GM12878 (cell line): ENCODE data around the gene VCPKMT. TPM values are rescaled to one million over a fixed set of nuclear protein-coding genes. Genes with fewer than 3 reads are reported as not detected.

Experiments used
- ATAC-seq: fragments of 200-7000 bp; cut with Tn5 transposase; 3 replicates; pipeline ENCODE4 v1.9.1; 2020; ENCODE audit warnings: mild to moderate bottlenecking, moderate library complexity
- BruUV-seq: library from RNA; stranded (reverse); fragments of 400-500 nt; replicated peaks from 2 replicates; lab custom pipeline; 2021; lab: Mats Ljungman, UMichigan
- CTCF ChIA-PET: fragments of 300-600 bp; sonication (Branson Sonifier 250); formaldehyde crosslinking; extraction: SDS; loops from one replicate; lab custom pipeline; 2021; ENCODE audit warnings: inconsistent platforms; lab: Yijun Ruan, JAX
- POLR2A ChIA-PET: fragments of 350-600 bp; formaldehyde crosslinking; extraction: SDS; loops from one replicate; lab custom pipeline; 2021; ENCODE audit warnings: inconsistent platforms; lab: Charles Lee
- RAD21 ChIA-PET: fragments of 300-600 bp; sonication (Branson Sonifier 250); formaldehyde crosslinking; loops from one replicate; lab custom pipeline; 2023; ENCODE audit warnings: antibody characterized with exemption; ENCODE audit not compliant: unreplicated experiment; lab: Charles Lee
- SMC1A ChIA-PET: fragments of 300-600 bp; sonication (Branson Sonifier 250); formaldehyde crosslinking; loops from one replicate; lab custom pipeline; 2023; ENCODE audit not compliant: unreplicated experiment, uncharacterized antibody; lab: Charles Lee
- DNase-seq: peaks from one replicate; pipeline ENCODE4 v3.0.0-alpha.2; 2011; ENCODE audit warnings: low read depth, low spot score
- FAIRE-seq: peaks from 3 replicates; lab custom pipeline; 2011; peaks lifted over from hg19 to GRCh38; lab: Jason Lieb, UNC
- H2AFZ ChIP-seq: 2 replicates; pipeline ENCODE4 v1.6.0; 2011; ENCODE audit warnings: low read depth, low read length, control low read depth; ENCODE audit not compliant: control insufficient read depth
- H3K27ac ChIP-seq: 2 replicates; pipeline ENCODE4 v1.5.1; 2011; ENCODE audit warnings: control low read depth; ENCODE audit not compliant: control insufficient read depth, insufficient read depth
- H3K27me3 ChIP-seq, 2 experiments: replicated peaks in 1 of 2; 2 replicates each; pipeline versions ENCODE4 v1.6.0 to v1.6.1; 2011; ENCODE audit warnings: low read length in 1 of 2; ENCODE audit not compliant: control insufficient read depth in 2 of 2, insufficient read depth in 2 of 2
- H3K36me3 ChIP-seq, 2 experiments: 2 replicates each; pipeline ENCODE4 v1.5.1; 2011; ENCODE audit warnings: low read length in 1 of 2; ENCODE audit not compliant: control insufficient read depth in 2 of 2, insufficient read depth in 2 of 2
- H3K4me1 ChIP-seq: 2 replicates; pipeline ENCODE4 v1.6.1; 2011; ENCODE audit warnings: mild to moderate bottlenecking, low read length, moderate library complexity, mixed read lengths; ENCODE audit not compliant: control insufficient read depth, insufficient read depth
- H3K4me2 ChIP-seq: 2 replicates; pipeline ENCODE4 v1.6.0; 2011; ENCODE audit warnings: control low read depth; ENCODE audit not compliant: control insufficient read depth, insufficient read depth
- H3K4me3 ChIP-seq: fragments of 200-600 bp; sonication (generic); 2 replicates; pipeline ENCODE4 v1.5.1; 2016
- H3K79me2 ChIP-seq: 2 replicates; pipeline ENCODE4 v1.6.0; 2011; ENCODE audit warnings: low read length; ENCODE audit not compliant: control insufficient read depth, insufficient read depth
- H3K9ac ChIP-seq: 2 replicates; pipeline ENCODE4 v1.8.0; 2011; ENCODE audit warnings: low read length, control low read depth, mixed read lengths; ENCODE audit not compliant: control insufficient read depth, insufficient read depth
- H3K9me3 ChIP-seq: replicated peaks from 3 replicates; pipeline ENCODE4 v1.5.1; 2011; ENCODE audit warnings: mild to moderate bottlenecking, low read length; ENCODE audit not compliant: control insufficient read depth, insufficient read depth
- H4K20me1 ChIP-seq: 2 replicates; pipeline ENCODE4 v1.6.0; 2011; ENCODE audit not compliant: control insufficient read depth, insufficient read depth
- CREB1 ChIP-seq: IDR thresholded peaks from 2 replicates; pipeline ENCODE4 v1.6.1; 2012; ENCODE audit warnings: low read depth, mild to moderate bottlenecking, inconsistent platforms
- FOS ChIP-seq: IDR thresholded peaks from 3 replicates; pipeline ENCODE4 v1.6.1; 2011; ENCODE audit warnings: borderline replicate concordance; ENCODE audit not compliant: insufficient read length; ENCODE audit errors: extremely low read depth
- LARP7 ChIP-seq: fragments of 450-650 bp; IDR thresholded peaks from 2 replicates; pipeline ENCODE4 v1.6.1; 2017; ENCODE audit warnings: mild to moderate bottlenecking
- NKRF ChIP-seq: fragments of 450-650 bp; conservative IDR thresholded peaks from 2 replicates; pipeline ENCODE4 v1.6.1; 2017; ENCODE audit warnings: mild to moderate bottlenecking, moderate library complexity
- TCF7 ChIP-seq: IDR thresholded peaks from 2 replicates; pipeline ENCODE4 v1.6.1; 2014; ENCODE audit warnings: antibody characterized with exemption, borderline replicate concordance
- ZZZ3 ChIP-seq: IDR thresholded peaks from 2 replicates; pipeline ENCODE4 v1.6.1; 2011; ENCODE audit warnings: low read depth; ENCODE audit not compliant: control insufficient read depth, insufficient read length
- WGBS: methylation state at CpG from one replicate; pipeline ENCODE4 v1.1.6; 2016; ENCODE audit warnings: low lambda C conversion rate; ENCODE audit not compliant: insufficient replicate concordance, insufficient coverage; ENCODE audit errors: missing lambda C conversion rate; 5-methylcytosine and 5-hydroxymethylcytosine counted together
- in situ Hi-C: fragments of 300-500 bp; cut with MboI; formaldehyde crosslinking; loops from 9 replicates; pipeline ENCODE4 v1.14.3; 2018; ENCODE audit warnings: mixed read lengths
- intact Hi-C: fragments of 100-400 bp; cut with micrococcal nuclease; formaldehyde crosslinking; loops from one replicate; pipeline ENCODE4 v1.14.2; 2022; ENCODE audit not compliant: unreplicated experiment
- polyA plus RNA-seq, 11 experiments: library from polyadenylated mRNA; depleted of rRNA in 4 of 11; unstranded in 6 of 11; stranded (reverse) in 5 of 11; fragments of >200 nt; fragmentation: Nextera tagmentation in 4 of 11; fragmentation: Illumina TruSeq in 1 of 11; extraction: Ambion mirVana in 4 of 11; extraction: Trizol in 1 of 11; gene quantifications; 1 replicate in 1 of 11; 2 replicates in 10 of 11; pipeline versions ENCODE4 v1.2.1 to v1.2.3, GENCODE V29; 2011 to 2016; ENCODE audit warnings: inconsistent platforms in 2 of 11, missing spikeins in 2 of 11, low read depth in 1 of 11
- total RNA-seq, 4 experiments: library from RNA; depleted of rRNA in 3 of 4; stranded (reverse); fragments of >200 nt in 3 of 4; fragmentation: Illumina TruSeq in 1 of 4; extraction: Trizol in 1 of 4; gene quantifications; 2 replicates each; pipeline versions ENCODE4 v1.2.1 to v1.2.3, GENCODE V29; 2013 to 2021

The VCPKMT gene
- total and polyA plus RNA-seq, 10 of the 15 experiments (the other 5 are each of a cell fraction or from before 2014, with no cell fraction given), result 8.5 to 18.4 (median 12.8) TPM

- no peak for ATAC-seq
- Histone ChIP-seq H3K4me2 (no peak overlapping the region), H3K79me2 (no peaks in the 10 kb centered on the region), H2AFZ (no peak overlapping the region), H3K9ac (no peak overlapping the region), H3K36me3 (no peaks in the 10 kb centered on the region; a peak in 1 of 4 replicates), H3K4me3 (no peak overlapping the region), H3K27me3 (no peaks in the 10 kb centered on the region), H3K9me3 (no peaks in the 10 kb centered on the region), H3K4me1 (no peaks in the 10 kb centered on the region), H4K20me1 (no peaks in the 10 kb centered on the region), H3K27ac (no peak overlapping the region)
- FAIRE-seq, result no peak
- DNase-seq, result no peak
- 91% methylated on average over 5 of the region's 5 CpGs for WGBS
- TF ChIP-seq TCF7, result no peak
- no peak for TF ChIP-seq FOS
- no peak for TF ChIP-seq ZZZ3
- TF ChIP-seq LARP7, result no peak
- no peak for TF ChIP-seq NKRF
- no peak for TF ChIP-seq CREB1
- no TSS peak for BruUV-seq
- ChIA-PET POLR2A (no interaction called here), RAD21 (no interaction called here), CTCF (no interaction called here), SMC1A (interaction anchor here (0.6 kb wide), 1 partner anchor 115 kb away, joined by 4 read pairs; no protein-coding TSS in a partner anchor)
- intact Hi-C loops (no loop called here), in situ Hi-C loops (no loop called here)
Measured at GRCh38 chr14:50121486-50121885, 5.1 kb upstream of the VCPKMT start.
